Erythroblast (primary cell): ENCODE results near the gene SPATA46.
"Not testable (repeated sequence)": the region's sequence is repeated elsewhere in the genome, so short reads cannot be mapped to it uniquely, and the experiment has no call there.

Experiments
- DNase-seq, 2 experiments: peaks; one replicate each; lab custom pipeline; 2025; lab: John Stamatoyannopoulos, UW
- GATA1 ChIP-seq: IDR thresholded peaks from 2 replicates; pipeline ENCODE4 v1.6.1; 2011; ENCODE audit warnings: low read depth, mild to moderate bottlenecking, control low read depth, low read length, moderate library complexity
- POLR2A ChIP-seq: IDR thresholded peaks from 2 replicates; pipeline ENCODE4 v1.6.1; 2011; ENCODE audit warnings: mild to moderate bottlenecking, low read length

The SPATA46 gene, protein sequence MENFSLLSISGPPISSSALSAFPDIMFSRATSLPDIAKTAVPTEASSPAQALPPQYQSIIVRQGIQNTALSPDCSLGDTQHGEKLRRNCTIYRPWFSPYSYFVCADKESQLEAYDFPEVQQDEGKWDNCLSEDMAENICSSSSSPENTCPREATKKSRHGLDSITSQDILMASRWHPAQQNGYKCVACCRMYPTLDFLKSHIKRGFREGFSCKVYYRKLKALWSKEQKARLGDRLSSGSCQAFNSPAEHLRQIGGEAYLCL

GRCh38 chr1:162376691-162377090 lies at the start of gene SPATA46:
SPATA46 (minus strand) TSS chr1:162376854; CDS start chr1:162376790, 64 bp downstream.
- no peak for DNase-seq
- no peak for TF ChIP-seq POLR2A
- no peak for TF ChIP-seq GATA1

- no peak for TF ChIP-seq POLR2A
- DNase-seq: no peak
Measured at GRCh38 chr1:162422662-162423375, 46.2 kb upstream of the SPATA46 start.

DNA sequence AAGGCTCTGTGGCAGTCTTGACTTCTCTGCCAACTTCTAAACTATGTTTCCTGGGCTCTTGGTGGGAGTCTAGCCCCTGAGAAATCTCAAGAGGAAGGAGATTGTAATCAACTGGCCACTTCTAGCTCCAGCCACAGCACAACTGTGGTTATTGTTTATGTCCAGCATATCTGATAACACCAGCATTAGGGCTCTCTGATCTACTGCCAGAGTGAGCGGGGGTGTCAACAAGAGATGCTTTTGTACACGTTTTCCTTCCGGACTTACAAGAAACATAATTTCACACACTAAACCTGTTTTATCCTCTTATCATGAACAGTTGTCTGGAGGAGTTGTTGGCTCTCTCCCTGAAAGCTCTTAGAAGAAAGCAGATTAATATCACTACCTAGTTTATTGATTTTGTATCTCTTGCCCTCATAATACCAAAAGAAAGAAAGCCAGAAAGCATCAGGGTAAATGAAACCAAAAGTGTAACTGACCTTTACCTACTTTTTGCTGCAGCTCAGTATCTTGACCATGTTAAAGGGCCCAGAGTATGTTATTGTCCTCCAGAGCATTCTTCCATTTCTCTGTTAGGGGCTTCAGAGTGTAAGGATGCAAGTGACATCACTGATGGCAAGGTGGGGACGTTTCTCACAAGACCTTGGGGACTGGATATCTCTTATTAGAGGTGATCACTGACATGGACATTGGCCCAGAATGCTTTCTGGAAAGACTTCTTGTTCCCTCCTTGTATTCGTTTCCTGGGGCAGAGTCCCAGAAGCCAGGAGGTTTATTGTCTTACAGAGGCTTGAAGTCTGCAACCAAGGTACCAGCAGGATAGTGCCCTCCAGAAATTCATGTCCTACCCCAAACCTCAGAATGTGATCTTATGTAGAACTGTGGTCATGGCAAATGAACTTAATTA lies 44.9 kb upstream of the SPATA46 start:
- no peak for DNase-seq
- no peak for TF ChIP-seq POLR2A

- no peak for DNase-seq
- TF ChIP-seq POLR2A (no peak), GATA1 (no peak)
Measured at GRCh38 chr1:162420120-162420519, 43.5 kb upstream of the SPATA46 start.

GRCh38 chr1:162419450-162419931 lies 42.8 kb upstream of the SPATA46 start:
- DNase-seq: not testable (repeated sequence)

DNA sequence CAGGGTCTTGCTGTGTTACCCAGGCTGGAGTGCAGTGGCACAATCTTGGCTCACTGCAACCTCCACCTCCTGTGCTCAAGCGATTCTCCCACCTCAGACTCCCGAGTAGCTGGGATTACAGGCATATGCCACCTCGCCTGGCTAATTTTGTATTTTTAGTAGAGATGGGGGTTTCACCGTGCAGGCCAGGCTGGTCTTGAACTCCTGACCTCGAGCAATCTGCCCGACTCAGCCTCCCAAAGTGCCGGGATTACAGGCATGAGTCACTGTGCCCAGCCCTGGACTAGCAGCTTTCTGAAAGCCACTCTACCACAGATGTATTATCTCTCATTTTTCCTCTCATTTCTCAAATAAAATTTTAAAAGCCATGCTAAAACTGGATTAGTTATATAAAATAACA lies 41.9 kb upstream of the SPATA46 start:
- DNase-seq: not testable (repeated sequence)

DNA sequence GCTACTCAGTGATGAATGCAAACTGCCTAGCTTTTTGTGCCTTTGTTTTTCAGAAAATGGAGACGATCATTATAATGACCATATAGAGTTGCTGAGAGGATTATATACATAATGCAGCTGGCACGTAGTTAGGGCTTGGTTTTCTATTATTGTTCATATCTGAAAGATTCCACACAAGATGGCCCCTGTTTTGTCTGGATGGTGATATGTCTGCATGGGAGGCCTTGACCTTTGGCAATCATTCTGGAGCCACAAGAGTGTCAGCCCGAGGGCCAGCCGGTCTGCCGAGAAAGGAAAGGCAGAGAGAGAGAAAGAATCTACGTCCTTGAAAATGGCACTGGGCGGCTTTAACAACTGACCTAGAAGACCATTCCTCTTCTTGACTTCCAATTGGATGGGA lies 41.0 kb upstream of the SPATA46 start:
- no peak for TF ChIP-seq GATA1
- TF ChIP-seq POLR2A: no peak
- no peak for DNase-seq

DNA sequence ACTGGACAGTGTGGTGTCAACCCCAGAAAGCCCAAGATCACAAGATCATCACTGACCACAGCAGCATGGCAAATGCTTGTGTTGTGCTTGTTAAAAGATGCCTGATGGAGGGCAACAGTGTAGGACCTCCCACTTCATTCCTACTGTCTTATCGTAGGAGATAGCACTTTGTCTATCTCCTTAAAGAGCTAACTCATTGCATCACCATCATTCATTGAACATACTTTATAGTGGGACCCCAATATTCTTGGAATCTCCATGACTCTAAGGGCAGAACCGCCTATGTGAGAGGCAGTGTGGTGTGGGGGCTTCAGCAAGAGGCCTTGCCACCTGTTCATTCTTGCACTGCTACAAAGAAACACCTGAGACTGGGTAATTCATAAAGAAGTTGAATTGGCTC lies 40.3 kb upstream of the SPATA46 start:
- DNase-seq: no peak
- TF ChIP-seq POLR2A (no peak), GATA1 (no peak)

DNA sequence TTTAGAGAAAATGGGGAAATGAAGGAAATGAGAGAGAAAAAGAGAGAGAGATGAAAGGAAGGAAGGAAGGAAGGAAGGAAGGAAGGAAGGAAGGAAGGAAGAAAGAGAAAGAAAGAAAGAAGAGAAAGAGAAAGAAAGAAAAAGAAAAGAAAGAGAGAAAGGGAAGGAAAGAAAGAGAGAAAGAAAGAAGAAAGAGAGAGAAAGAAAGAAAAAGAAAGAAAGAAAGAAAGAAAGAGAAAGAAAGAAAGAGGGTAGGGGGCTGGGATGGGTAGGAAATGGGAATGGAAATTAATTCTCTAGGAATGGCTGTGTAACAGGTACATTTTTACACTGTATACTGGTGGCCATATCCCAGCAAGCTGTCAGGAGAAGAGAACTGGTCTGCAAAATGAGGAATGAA lies 39.6 kb upstream of the SPATA46 start:
- TF ChIP-seq POLR2A: no peak
- no peak for TF ChIP-seq GATA1
- no peak for DNase-seq

- no peak for DNase-seq
- TF ChIP-seq GATA1 (no peak), POLR2A (no peak)
Measured at GRCh38 chr1:162412002-162412401, 35.3 kb upstream of the SPATA46 start, which contains the start of gene SH2D1B. SH2D1B (minus strand) TSS chr1:162412136; CDS start chr1:162412016, 120 bp downstream.

GRCh38 chr1:162407539-162407938 lies 30.9 kb upstream of the SPATA46 start:
- TF ChIP-seq POLR2A (no peak), GATA1 (no peak)
- no peak for DNase-seq

- no peak for TF ChIP-seq POLR2A
- no peak for TF ChIP-seq GATA1
- no peak for DNase-seq
Measured at GRCh38 chr1:162406811-162407210, 30.2 kb upstream of the SPATA46 start.

GRCh38 chr1:162405800-162406199 lies 29.1 kb upstream of the SPATA46 start:
- no peak for DNase-seq
- no peak for TF ChIP-seq GATA1
- no peak for TF ChIP-seq POLR2A
